Esophagus (tissue), 2 donors: Measurements from ENCODE around the gene RAB8B. TPM values are rescaled to one million over a fixed set of nuclear protein-coding genes. Genes with fewer than 3 reads are reported as not detected.

Experiments
- H3K27ac ChIP-seq, 2 donors: one replicate each; pipeline ENCODE4 v1.5.1; 2013; ENCODE audit warnings: low read depth in 2 of 2, mild to moderate bottlenecking in 2 of 2, inconsistent platforms in 1 of 2, low read length in 1 of 2, moderate library complexity in 1 of 2
- H3K27me3 ChIP-seq, 2 donors: one replicate each; pipeline ENCODE4 v1.6.1; 2013; ENCODE audit warnings: low read length in 2 of 2, control low read depth in 1 of 2, mild to moderate bottlenecking in 1 of 2; ENCODE audit not compliant: insufficient read depth in 2 of 2, control insufficient read depth in 1 of 2
- H3K36me3 ChIP-seq, 2 donors: one replicate each; pipeline ENCODE4 v1.6.1; 2013; ENCODE audit warnings: low read length in 1 of 2; ENCODE audit not compliant: control insufficient read depth in 2 of 2, insufficient read depth in 2 of 2
- H3K4me1 ChIP-seq, 2 donors: one replicate each; pipeline ENCODE4 v1.6.1; 2013; ENCODE audit warnings: low read length in 1 of 2; ENCODE audit not compliant: control insufficient read depth in 2 of 2, insufficient read depth in 2 of 2
- H3K4me3 ChIP-seq, 2 donors: one replicate each; pipeline ENCODE4 v1.5.1; 2013; ENCODE audit warnings: low read length in 2 of 2, mild to moderate bottlenecking in 2 of 2, low read depth in 1 of 2, moderate library complexity in 1 of 2
- H3K9me3 ChIP-seq, 2 donors: one replicate each; pipeline ENCODE4 v1.6.1; 2013; ENCODE audit warnings: mild to moderate bottlenecking in 2 of 2, low read depth in 1 of 2, low read length in 1 of 2, moderate library complexity in 1 of 2; ENCODE audit not compliant: control insufficient read depth in 2 of 2, insufficient read depth in 1 of 2
- WGBS, 2 donors: extraction: QIAGEN DNeasy Blood & Tissue Kit; methylation state at CpG; one replicate each; pipeline ENCODE4 v1.1.7; 2013; 5-methylcytosine and 5-hydroxymethylcytosine counted together
- polyA plus RNA-seq, 2 donors: library from polyadenylated mRNA; stranded (reverse); fragments of 200-250 nt; gene quantifications; one replicate each; pipeline ENCODE4 v1.2.3, GENCODE V29; 2013
- donor health status: healthy with polysubstance abuse.
- donor health status: Bipolar disorder and iron deficiency.

Gene RAB8B
- polyA plus RNA-seq, 2 donors = 1.9 to 2.8 TPM

GRCh38 chr15:63252292-63252691 is 62.9 kb downstream of the RAB8B start:
- H3K9me3 ChIP-seq = no peaks in the 10 kb centered on the region
- H3K4me3 ChIP-seq = no peak overlapping the region
- peaks cover 0 to 3% of the 10 kb centered on the region in 2 donors for H3K4me1 ChIP-seq
- peaks cover 4 to 6% of the 10 kb centered on the region in 2 donors for H3K36me3 ChIP-seq
- H3K27me3 ChIP-seq = no peaks in the 10 kb centered on the region
- WGBS, 2 donors = 97 to 98% methylated on average over 2 of the region's 2 CpGs
- H3K27ac ChIP-seq = no peak overlapping the region

GRCh38 chr15:63254991-63255390 is 65.6 kb downstream of the RAB8B start:
- Histone ChIP-seq H3K4me3 (no peak overlapping the region), H3K4me1 (no peaks in the 10 kb centered on the region), H3K36me3 (peaks cover 4 to 10% of the 10 kb centered on the region in 2 donors), H3K9me3 (no peaks in the 10 kb centered on the region), H3K27me3 (no peaks in the 10 kb centered on the region), H3K27ac (no peak overlapping the region)
- WGBS, 2 donors = 80 to 82% methylated on average over 2 of the region's 2 CpGs

- Histone ChIP-seq H3K9me3 (no peaks in the 10 kb centered on the region), H3K4me1 (no peaks in the 10 kb centered on the region), H3K36me3 (peaks cover 3 to 7% of the 10 kb centered on the region in 2 donors), H3K27ac (no peak overlapping the region), H3K4me3 (no peak overlapping the region), H3K27me3 (no peaks in the 10 kb centered on the region)
- WGBS, 2 donors = 69 to 74% methylated on average over 1 of the region's 1 CpG
These were observed 66.1 kb downstream of the RAB8B start for GRCh38 chr15:63255489-63255990.

GRCh38 chr15:63256433-63257274 is 67.2 kb downstream of the RAB8B start:
- H3K4me1 ChIP-seq = no peaks in the 10 kb centered on the region
- H3K27ac ChIP-seq = no peak overlapping the region
- H3K36me3 ChIP-seq = peaks cover 2 to 3% of the 10 kb centered on the region in 2 donors
- no peaks in the 10 kb centered on the region for H3K27me3 ChIP-seq
- no peak overlapping the region for H3K4me3 ChIP-seq
- no peaks in the 10 kb centered on the region for H3K9me3 ChIP-seq
- WGBS, 2 donors = 46 to 50% methylated on average over 5 of the region's 5 CpGs

- Histone ChIP-seq H3K27ac (no peak overlapping the region), H3K4me1 (no peaks in the 10 kb centered on the region), H3K9me3 (no peaks in the 10 kb centered on the region), H3K4me3 (no peak overlapping the region), H3K27me3 (no peaks in the 10 kb centered on the region), H3K36me3 (peaks cover 4 to 6% of the 10 kb centered on the region in 2 donors)
- 89 to 93% methylated on average over 2 of the region's 2 CpGs for WGBS, 2 donors
These were observed 69.3 kb downstream of the RAB8B start for GRCh38 chr15:63258658-63259057.

- Histone ChIP-seq H3K36me3 (peaks cover 2 to 8% of the 10 kb centered on the region in 2 donors), H3K9me3 (no peaks in the 10 kb centered on the region), H3K27ac (no peak overlapping the region)
These were observed 71.4 kb downstream of the RAB8B start for GRCh38 chr15:63260791-63261190.

GRCh38 chr15:63261311-63261710 is 71.9 kb downstream of the RAB8B start:
- Histone ChIP-seq H3K9me3 (no peaks in the 10 kb centered on the region), H3K36me3 (peaks cover 2 to 8% of the 10 kb centered on the region in 2 donors), H3K4me3 (no peak overlapping the region), H3K4me1 (no peaks in the 10 kb centered on the region), H3K27ac (no peak overlapping the region), H3K27me3 (no peaks in the 10 kb centered on the region)

More at GRCh38 chr15:63260791-63261190, 71.4 kb downstream of the RAB8B start:
- Histone ChIP-seq H3K4me3 (no peak overlapping the region), H3K4me1 (no peaks in the 10 kb centered on the region), H3K27me3 (no peaks in the 10 kb centered on the region)
- 83 to 86% methylated on average over 5 of the region's 5 CpGs for WGBS, 2 donors

GRCh38 chr15:63263519-63263918 is 74.1 kb downstream of the RAB8B start:
- Histone ChIP-seq H3K27me3 (no peaks in the 10 kb centered on the region), H3K27ac (no peak overlapping the region), H3K4me1 (no peaks in the 10 kb centered on the region), H3K9me3 (no peaks in the 10 kb centered on the region), H3K36me3 (peaks cover 2 to 6% of the 10 kb centered on the region in 2 donors), H3K4me3 (no peak overlapping the region)
- WGBS, 2 donors = 83 to 94% methylated on average over 6 of the region's 6 CpGs

GRCh38 chr15:63264688-63265293 is 75.4 kb downstream of the RAB8B start:
- WGBS, 2 donors = 55 to 74% methylated on average over 1 of the region's 1 CpG

More at GRCh38 chr15:63264688-63265293, 75.4 kb downstream of the RAB8B start:
- no peak overlapping the region for H3K27ac ChIP-seq
- H3K4me1 ChIP-seq = no peaks in the 10 kb centered on the region
- H3K27me3 ChIP-seq = no peaks in the 10 kb centered on the region
- no peak overlapping the region for H3K4me3 ChIP-seq
- peaks cover 2 to 5% of the 10 kb centered on the region in 2 donors for H3K36me3 ChIP-seq
- no peaks in the 10 kb centered on the region for H3K9me3 ChIP-seq
